Measurements from ENCODE around the gene DOLPP1.
"Not testable (repeated sequence)": the region's sequence is repeated elsewhere in the genome, so short reads cannot be mapped to it uniquely, and the experiment has no call there.

The DOLPP1 gene, protein sequence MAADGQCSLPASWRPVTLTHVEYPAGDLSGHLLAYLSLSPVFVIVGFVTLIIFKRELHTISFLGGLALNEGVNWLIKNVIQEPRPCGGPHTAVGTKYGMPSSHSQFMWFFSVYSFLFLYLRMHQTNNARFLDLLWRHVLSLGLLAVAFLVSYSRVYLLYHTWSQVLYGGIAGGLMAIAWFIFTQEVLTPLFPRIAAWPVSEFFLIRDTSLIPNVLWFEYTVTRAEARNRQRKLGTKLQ
- 11.0 to 11.6 (median 11.1) reads per million in 3 donors for total RNA-seq

DNA sequence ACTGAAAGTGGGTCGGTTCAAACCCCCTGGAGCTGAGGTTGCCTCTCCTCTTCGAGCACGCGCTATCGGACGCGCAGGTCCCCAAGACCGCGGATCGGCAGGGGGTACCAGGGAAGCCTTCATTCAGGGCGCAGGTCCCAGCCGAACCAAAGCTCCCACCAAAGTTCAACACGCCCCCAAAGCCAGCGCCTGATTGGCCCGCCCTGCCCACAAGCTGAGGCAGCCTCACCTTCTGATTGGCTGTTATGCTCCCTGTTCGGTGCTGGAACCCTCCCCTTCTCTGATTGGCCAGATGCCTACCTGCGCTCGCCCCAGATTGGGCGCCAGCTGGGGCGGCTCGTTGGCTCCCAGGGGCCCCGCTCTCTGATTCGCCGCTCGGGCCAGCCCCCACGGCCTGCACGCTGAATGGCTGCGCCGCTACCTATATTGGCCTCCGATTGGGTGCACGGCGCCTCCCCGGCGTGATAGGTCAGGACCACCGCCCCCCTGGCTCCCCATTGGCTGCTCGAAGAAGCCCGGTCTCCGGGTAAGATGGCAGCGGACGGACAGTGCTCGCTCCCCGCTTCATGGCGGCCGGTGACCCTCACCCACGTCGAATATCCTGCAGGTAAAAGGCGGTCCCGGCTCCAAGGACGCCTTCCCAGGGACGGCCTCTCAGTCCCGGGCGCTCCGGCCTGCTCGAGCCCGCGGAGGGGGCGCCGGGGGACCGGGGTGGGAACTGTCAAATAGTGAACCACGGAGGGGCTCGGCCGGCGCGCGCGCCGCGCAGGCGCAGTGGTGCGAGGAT is at the start of gene DOLPP1:
Gene DOLPP1 (plus strand): TSS at position 511 of the 787 bp plus-strand sequence. CDS start 21 bp downstream, at position 532.
- Histone ChIP-seq H3K9me3 (ENCODE audit: control insufficient read depth, low read length) (no peaks in the 10 kb centered on the region), H3K27me3 (replicated peaks; ENCODE audit: control insufficient read depth, insufficient read depth, low read length, poor library complexity, severe bottlenecking) (no peaks in the 10 kb centered on the region), H3K4me3 (ENCODE audit: insufficient read depth, low read depth, low read length, poor library complexity, severe bottlenecking) (peak within 1 kb of the TSS; percentile 85), H3K27ac (ENCODE audit: insufficient read depth, low read length, poor library complexity, severe bottlenecking) (peak within 1 kb of the TSS; percentile 61), H3K36me3 (ENCODE audit: control insufficient read depth, insufficient read depth, low read length) (peaks cover 11% of the 10 kb centered on the region), H3K4me1 (ENCODE audit: control insufficient read depth, insufficient read depth, low read length, poor library complexity, severe bottlenecking) (peaks cover 8% of the 10 kb centered on the region)
- peak; percentile 97 to 98 (median 98) for DNase-seq

DNA sequence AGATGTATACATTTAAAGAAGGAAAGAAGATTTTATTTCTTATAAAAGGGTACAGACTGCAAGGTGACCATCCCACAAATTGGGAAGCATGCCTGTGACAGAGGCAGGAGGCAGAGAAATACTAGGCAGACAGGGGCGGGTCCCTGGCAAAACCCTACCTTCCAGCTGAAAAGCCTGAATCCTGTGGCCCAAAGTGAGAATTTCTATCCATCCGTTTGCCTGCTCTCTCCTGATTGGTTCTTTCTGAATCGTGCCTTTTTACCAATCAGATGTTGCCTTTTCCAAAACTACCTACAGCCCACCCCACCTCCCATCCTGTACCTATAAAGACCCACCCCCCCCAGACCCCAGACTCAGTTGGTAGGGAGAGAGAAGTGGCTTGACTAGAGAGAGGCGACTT is 49.4 kb upstream of the DOLPP1 start:
- Histone ChIP-seq H3K27me3 (replicated peaks; ENCODE audit: control insufficient read depth, insufficient read depth, low read length, poor library complexity, severe bottlenecking) (no peaks in the 10 kb centered on the region), H3K9me3 (ENCODE audit: control insufficient read depth, low read length) (no peaks in the 10 kb centered on the region), H3K27ac (ENCODE audit: insufficient read depth, low read length, poor library complexity, severe bottlenecking) (no peak overlapping the region), H3K4me3 (ENCODE audit: insufficient read depth, low read depth, low read length, poor library complexity, severe bottlenecking) (no peak overlapping the region), H3K4me1 (ENCODE audit: control insufficient read depth, insufficient read depth, low read length, poor library complexity, severe bottlenecking) (peaks cover 12% of the 10 kb centered on the region), H3K36me3 (ENCODE audit: control insufficient read depth, insufficient read depth, low read length) (no peaks in the 10 kb centered on the region)
- no peak for DNase-seq

DNA sequence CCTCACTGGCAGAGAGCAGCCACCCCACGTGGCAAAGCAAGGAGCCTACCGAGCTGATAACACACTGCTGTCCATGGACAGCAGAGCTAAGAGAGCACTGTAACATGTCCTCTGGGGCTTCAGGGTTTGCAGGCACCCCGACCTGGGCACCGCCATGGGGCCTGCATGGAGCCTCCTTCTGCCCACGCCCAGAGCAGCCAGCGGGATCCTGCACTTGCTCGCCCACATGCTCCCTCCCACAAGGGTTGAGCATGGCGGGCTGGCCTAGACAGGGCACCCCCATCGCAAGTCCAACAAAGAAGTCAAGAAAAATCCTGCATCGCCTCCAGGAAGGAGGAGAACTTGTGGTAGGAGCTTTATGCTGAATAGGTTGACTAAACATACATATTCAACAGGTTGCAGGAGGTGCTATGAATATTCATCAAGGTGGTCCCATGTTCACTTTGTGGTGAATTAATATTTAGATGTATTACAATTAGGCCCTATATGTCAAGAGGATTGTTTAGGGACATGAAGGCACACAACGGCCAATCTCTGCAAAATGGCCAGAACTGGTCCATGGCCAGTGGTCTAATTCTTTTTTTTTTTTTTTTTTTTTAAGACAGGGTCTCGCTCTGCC is 48.3 kb upstream of the DOLPP1 start:
- no peaks in the 10 kb centered on the region for H3K36me3 ChIP-seq (ENCODE audit: control insufficient read depth, insufficient read depth, low read length)
- H3K27ac ChIP-seq (ENCODE audit: insufficient read depth, low read length, poor library complexity, severe bottlenecking): no peak overlapping the region
- no peak for DNase-seq
- H3K27me3 ChIP-seq (replicated peaks; ENCODE audit: control insufficient read depth, insufficient read depth, low read length, poor library complexity, severe bottlenecking): no peaks in the 10 kb centered on the region
- H3K4me1 ChIP-seq (ENCODE audit: control insufficient read depth, insufficient read depth, low read length, poor library complexity, severe bottlenecking): peaks cover 8% of the 10 kb centered on the region
- no peak overlapping the region for H3K4me3 ChIP-seq (ENCODE audit: insufficient read depth, low read depth, low read length, poor library complexity, severe bottlenecking)
- no peaks in the 10 kb centered on the region for H3K9me3 ChIP-seq (ENCODE audit: control insufficient read depth, low read length)

DNA sequence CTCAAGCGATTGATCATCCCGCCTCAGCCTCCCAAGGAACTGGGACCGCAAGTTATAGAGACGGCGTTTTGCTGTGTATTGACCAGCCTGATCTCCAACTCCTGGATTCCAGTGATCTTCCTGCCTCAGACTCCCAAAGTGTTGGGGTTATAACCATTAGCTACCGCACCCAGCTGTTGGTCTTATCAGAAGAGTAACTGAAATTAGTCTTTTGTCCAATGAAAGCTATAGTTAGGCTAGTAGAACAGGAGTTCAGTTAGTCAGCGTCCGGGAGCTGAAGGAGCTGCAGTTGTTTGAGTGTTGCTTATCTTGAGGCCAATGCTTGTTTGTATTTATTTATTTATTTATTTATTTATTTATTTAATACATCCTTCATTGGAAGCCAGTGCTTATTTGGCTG is 47.7 kb upstream of the DOLPP1 start:
- H3K27ac ChIP-seq (ENCODE audit: insufficient read depth, low read length, poor library complexity, severe bottlenecking): no peak overlapping the region
- H3K4me3 ChIP-seq (ENCODE audit: insufficient read depth, low read depth, low read length, poor library complexity, severe bottlenecking): no peak overlapping the region
- no peak for DNase-seq
- no peaks in the 10 kb centered on the region for H3K9me3 ChIP-seq (ENCODE audit: control insufficient read depth, low read length)
- no peaks in the 10 kb centered on the region for H3K27me3 ChIP-seq (replicated peaks; ENCODE audit: control insufficient read depth, insufficient read depth, low read length, poor library complexity, severe bottlenecking)
- H3K36me3 ChIP-seq (ENCODE audit: control insufficient read depth, insufficient read depth, low read length): no peaks in the 10 kb centered on the region
- H3K4me1 ChIP-seq (ENCODE audit: control insufficient read depth, insufficient read depth, low read length, poor library complexity, severe bottlenecking): peaks cover 13% of the 10 kb centered on the region

DNA sequence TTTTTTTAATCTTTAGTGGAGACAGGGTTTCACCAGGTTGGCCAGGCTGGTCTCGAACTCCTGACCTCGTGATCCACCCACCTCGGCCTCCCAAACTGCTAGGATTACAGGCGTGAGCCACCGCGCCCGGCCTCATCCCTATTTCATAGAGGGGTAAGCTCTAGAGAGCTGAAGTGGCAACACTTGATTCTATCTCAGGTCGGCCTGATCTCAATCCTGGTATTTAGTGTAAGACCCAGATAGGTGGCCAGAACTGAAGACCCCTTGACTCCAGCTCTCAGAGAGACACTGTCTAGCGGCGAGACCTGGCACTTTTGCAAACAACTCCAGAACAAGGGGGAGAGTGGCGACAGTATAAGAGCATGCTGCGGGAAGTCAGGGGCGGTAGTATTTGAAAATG is 45.1 kb upstream of the DOLPP1 start:
- H3K27me3 ChIP-seq (replicated peaks; ENCODE audit: control insufficient read depth, insufficient read depth, low read length, poor library complexity, severe bottlenecking); H3K27ac ChIP-seq (ENCODE audit: insufficient read depth, low read length, poor library complexity, severe bottlenecking); DNase-seq; H3K9me3 ChIP-seq (ENCODE audit: control insufficient read depth, low read length); H3K36me3 ChIP-seq (ENCODE audit: control insufficient read depth, insufficient read depth, low read length): not testable (repeated sequence)
- Histone ChIP-seq H3K4me1 (ENCODE audit: control insufficient read depth, insufficient read depth, low read length, poor library complexity, severe bottlenecking) (peaks cover 16% of the 10 kb centered on the region), H3K4me3 (ENCODE audit: insufficient read depth, low read depth, low read length, poor library complexity, severe bottlenecking) (peak overlapping the region; percentile 88)

DNA sequence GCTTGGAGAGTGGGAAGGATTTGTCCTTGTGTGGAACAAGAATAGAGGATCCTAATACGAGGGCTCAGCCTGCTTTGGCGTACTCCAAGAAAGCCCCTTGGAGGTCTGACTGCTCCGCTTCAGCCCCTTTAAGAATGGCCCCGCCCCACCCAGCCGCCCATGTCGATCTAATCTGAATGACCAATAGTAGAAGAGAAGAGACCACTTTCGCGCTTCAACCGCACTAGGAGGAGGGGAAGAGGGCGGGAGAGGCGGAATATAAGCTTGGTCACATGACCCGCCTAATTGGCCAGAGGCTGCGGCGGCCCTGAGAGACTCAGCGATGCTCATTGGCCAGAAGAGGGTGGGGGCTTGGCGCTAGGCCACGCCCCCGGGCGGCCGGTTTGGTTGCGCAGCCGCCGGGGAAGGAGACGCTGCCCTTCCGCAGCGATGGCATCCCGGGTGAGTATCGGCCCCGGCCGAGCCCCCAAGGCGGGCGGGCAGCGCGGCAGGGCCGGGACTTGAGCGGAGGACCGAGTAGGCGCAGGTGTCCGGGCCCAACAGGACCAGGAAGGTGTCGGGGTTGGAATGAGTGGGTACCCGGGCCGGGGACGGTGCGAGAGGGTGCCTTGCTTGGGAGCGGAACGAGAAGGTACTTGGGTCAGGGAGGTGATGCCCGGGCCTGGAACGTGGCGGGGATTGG is 44.5 kb upstream of the DOLPP1 start, which contains the start of gene MIGA2:
Gene MIGA2 (plus strand): TSS at position 386 of the 682 bp plus-strand sequence. CDS start 3,969 bp downstream, outside the sequence.
- peaks cover 16% of the 10 kb centered on the region for H3K4me1 ChIP-seq (ENCODE audit: control insufficient read depth, insufficient read depth, low read length, poor library complexity, severe bottlenecking)
- H3K4me3 ChIP-seq (ENCODE audit: insufficient read depth, low read depth, low read length, poor library complexity, severe bottlenecking): peak within 1 kb of the TSS; percentile 88
- peak within 1 kb of the TSS; percentile 63 for H3K27ac ChIP-seq (ENCODE audit: insufficient read depth, low read length, poor library complexity, severe bottlenecking)
- H3K36me3 ChIP-seq (ENCODE audit: control insufficient read depth, insufficient read depth, low read length): peaks cover under 1% of the 10 kb centered on the region
- no peaks in the 10 kb centered on the region for H3K27me3 ChIP-seq (replicated peaks; ENCODE audit: control insufficient read depth, insufficient read depth, low read length, poor library complexity, severe bottlenecking)
- DNase-seq: peak; percentile 90 to 91 (median 90)
- H3K9me3 ChIP-seq (ENCODE audit: control insufficient read depth, low read length): no peaks in the 10 kb centered on the region

DNA sequence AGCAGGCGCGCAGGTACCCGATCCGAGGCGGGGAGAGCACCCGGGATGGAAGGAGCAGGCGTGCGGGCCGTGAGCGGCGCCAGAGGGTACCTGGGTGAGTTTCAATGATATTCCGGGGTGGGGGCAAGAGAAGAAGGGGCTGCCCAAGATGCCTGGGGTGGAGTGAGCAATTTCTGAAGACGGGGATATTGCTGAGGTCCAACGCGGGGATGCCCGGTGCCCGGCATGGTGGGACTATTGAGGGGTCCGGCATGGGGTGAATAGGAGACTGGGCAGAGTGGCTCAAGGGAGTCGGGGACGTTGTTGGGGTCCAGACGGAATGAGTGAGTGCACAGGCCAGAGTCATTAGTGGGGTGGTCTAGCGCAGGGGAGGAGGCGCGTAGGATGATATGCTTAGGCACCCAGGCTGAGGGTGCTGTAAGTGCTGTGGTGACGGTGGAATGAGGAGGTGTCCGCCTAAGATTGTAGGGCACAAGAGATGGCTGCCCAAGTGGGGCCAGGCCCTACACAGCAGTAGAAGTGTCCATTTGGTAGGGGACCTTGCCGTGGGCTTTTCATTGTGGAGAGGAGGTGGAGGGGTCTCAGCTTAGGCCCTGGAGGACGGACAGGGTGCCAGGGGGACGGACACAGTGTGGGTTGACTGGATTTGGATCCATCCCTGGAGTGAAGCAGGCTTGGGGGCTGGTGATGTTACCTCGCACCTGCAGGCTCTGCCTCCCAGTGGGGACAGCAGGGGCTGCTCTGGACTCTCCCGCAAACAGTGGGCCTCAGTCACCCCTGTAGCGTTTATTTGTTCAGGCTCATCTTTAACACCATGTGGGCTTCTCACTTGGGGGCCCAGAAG is 43.8 kb upstream of the DOLPP1 start:
- no peaks in the 10 kb centered on the region for H3K27me3 ChIP-seq (replicated peaks; ENCODE audit: control insufficient read depth, insufficient read depth, low read length, poor library complexity, severe bottlenecking)
- peak overlapping the region; percentile 63 for H3K27ac ChIP-seq (ENCODE audit: insufficient read depth, low read length, poor library complexity, severe bottlenecking)
- no peak for DNase-seq
- H3K4me3 ChIP-seq (ENCODE audit: insufficient read depth, low read depth, low read length, poor library complexity, severe bottlenecking): peak overlapping the region; percentile 88
- peaks cover 16% of the 10 kb centered on the region for H3K4me1 ChIP-seq (ENCODE audit: control insufficient read depth, insufficient read depth, low read length, poor library complexity, severe bottlenecking)
- no peaks in the 10 kb centered on the region for H3K9me3 ChIP-seq (ENCODE audit: control insufficient read depth, low read length)
- peaks cover 8% of the 10 kb centered on the region for H3K36me3 ChIP-seq (ENCODE audit: control insufficient read depth, insufficient read depth, low read length)

DNA sequence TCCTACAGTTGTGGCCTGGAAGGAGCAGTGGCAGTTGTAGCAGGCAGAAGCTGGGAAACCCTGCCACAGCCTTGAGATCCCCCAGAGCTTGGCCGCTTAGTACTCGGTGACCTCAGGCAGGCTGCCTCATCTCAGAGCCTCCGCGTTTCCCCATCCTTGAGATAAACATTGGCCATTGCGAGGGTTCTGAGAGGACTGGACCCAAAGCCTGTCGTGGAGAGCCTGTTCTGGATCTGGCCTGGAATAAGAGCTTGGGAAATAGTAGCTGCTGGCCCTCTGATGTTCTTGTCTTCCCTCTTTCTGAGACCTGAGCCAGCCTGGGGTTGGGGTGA is 43.2 kb upstream of the DOLPP1 start:
- no peak for DNase-seq
- Histone ChIP-seq H3K27ac (ENCODE audit: insufficient read depth, low read length, poor library complexity, severe bottlenecking) (no peak overlapping the region), H3K4me3 (ENCODE audit: insufficient read depth, low read depth, low read length, poor library complexity, severe bottlenecking) (peak overlapping the region; percentile 29)

DNA sequence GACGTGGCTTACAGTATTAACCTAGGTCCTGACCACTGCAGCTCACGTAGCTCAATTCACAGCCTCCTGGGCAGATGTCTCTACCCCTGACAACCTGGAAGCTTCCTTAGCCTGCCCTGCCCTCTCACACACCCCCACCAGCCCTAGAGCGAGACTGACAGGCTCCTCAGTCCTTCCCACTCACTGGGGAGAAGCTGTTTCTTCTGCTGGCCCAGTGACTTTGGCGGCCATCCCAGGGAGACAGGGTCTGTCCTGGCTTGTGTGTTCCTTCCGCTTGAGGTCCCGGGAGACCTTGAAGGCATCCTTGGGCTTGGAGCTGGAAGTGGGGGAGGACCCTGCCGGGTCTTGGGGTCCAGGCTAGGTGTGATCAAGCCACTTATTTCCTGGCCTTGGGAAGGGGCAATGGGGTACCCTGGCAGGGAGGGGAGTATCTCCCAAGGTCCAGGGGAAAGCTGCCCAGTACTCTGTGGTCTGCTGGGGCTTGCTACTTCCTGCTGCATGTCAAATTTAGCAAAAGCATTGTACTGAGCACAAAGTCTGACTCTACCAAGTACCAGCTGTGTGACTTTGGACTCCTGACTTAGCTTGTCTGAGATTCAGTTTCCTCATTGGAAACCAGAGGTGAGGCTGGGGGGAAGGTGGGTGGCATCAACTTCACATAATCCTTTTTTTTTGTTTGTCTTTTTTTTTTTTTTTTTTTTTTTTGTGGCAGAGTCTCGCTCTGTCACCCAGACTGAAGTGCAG is 42.6 kb upstream of the DOLPP1 start:
- H3K36me3 ChIP-seq (ENCODE audit: control insufficient read depth, insufficient read depth, low read length): peaks cover 15% of the 10 kb centered on the region
- H3K27me3 ChIP-seq (replicated peaks; ENCODE audit: control insufficient read depth, insufficient read depth, low read length, poor library complexity, severe bottlenecking): no peaks in the 10 kb centered on the region
- peak overlapping the region; percentile 29 for H3K4me3 ChIP-seq (ENCODE audit: insufficient read depth, low read depth, low read length, poor library complexity, severe bottlenecking)
- H3K4me1 ChIP-seq (ENCODE audit: control insufficient read depth, insufficient read depth, low read length, poor library complexity, severe bottlenecking): peaks cover 16% of the 10 kb centered on the region
- no peaks in the 10 kb centered on the region for H3K9me3 ChIP-seq (ENCODE audit: control insufficient read depth, low read length)
- H3K27ac ChIP-seq (ENCODE audit: insufficient read depth, low read length, poor library complexity, severe bottlenecking): no peak overlapping the region
- no peak for DNase-seq

More for the DNA sequence above, 43.2 kb upstream of the DOLPP1 start:
- Histone ChIP-seq H3K36me3 (ENCODE audit: control insufficient read depth, insufficient read depth, low read length) (peaks cover 14% of the 10 kb centered on the region), H3K9me3 (ENCODE audit: control insufficient read depth, low read length) (no peaks in the 10 kb centered on the region), H3K27me3 (replicated peaks; ENCODE audit: control insufficient read depth, insufficient read depth, low read length, poor library complexity, severe bottlenecking) (no peaks in the 10 kb centered on the region), H3K4me1 (ENCODE audit: control insufficient read depth, insufficient read depth, low read length, poor library complexity, severe bottlenecking) (peaks cover 16% of the 10 kb centered on the region)

Data from effector memory CD4-positive, alpha-beta T cell (primary cell).